Activated CD8-positive, alpha-beta memory T cell treated with anti-CD3 and anti-CD28 coated beads, Interleukin-2, amount 50 U/mL, for 24 hours (primary cell): ENCODE results near the gene SFXN5.

Source experiments
- DNase-seq: peaks from one replicate; pipeline ENCODE4 v3.0.0-alpha.2; 2020; ENCODE audit errors: extremely low read depth

The SFXN5 gene

DNA sequence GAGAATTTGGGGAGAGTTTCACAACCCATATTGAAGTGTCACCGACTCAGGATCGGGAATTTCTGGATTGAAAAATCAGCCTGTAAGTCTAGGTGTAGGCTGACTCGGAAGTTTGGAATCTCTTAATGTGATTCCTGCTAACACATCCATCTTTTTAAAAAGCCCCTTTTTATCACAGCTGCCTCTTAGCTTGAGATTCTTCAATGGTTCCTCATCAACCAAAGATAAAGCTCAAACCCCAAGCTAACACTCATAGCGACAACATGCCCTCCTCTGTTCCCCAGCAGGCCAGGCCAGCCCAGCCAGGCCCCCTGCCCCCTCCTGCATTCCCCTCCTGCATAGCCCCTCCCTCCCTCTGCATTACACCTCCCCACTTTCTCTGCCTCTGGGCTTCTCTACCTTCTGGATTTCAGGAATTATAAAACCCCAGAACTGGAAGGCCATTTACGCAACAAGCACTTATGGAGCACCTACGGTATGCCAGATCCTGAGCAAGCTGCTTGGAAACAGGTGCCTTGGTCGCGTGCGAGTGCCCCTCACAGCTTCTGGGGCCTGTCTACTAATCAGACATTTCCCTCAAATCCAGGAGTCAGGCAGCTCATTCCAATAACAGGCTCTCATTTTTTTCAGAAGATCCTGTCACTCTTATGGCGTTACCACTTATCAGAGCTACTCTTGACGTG is 90.8 kb downstream of the SFXN5 start:
- DNase-seq = no peak

DNA sequence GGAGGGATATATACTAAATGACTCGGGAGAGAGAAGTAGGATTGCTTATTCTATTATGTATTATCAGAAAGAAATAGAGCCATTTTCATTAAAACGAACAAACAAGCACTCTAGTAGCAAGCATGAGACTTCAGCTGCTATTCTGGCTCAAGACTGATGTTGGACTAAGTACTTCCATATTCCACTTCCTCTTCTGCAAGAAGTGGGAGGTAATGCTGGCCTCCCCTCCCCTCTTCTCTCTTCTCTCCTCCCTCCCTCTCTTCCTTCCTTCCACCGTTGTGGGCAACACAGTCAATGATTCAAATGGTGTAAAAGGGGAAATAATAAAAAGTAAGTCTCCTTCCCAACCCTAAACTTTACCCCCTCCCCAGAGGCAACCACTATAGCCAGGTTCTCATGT is 91.6 kb downstream of the SFXN5 start:
- DNase-seq = no peak

DNA sequence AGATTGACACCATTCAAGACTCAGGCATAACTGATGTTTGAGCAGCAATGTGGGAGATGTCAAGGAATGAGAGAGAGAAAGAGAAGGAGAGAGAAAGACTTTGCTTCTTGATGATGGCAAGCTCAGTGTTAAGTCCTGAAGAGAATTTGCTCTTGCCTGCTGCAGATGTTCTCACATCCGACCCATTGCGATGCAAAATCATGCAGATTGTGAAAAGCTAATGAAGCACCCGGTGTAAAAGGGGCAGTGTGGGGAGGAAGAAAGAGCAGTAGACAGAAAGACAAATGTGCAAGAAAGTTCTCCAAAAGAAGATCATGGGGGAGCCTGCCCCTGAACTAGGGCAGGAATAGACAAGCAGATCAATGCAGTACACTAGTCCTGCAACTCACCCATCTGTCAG is 96.5 kb downstream of the SFXN5 start:
- DNase-seq = no peak

DNA sequence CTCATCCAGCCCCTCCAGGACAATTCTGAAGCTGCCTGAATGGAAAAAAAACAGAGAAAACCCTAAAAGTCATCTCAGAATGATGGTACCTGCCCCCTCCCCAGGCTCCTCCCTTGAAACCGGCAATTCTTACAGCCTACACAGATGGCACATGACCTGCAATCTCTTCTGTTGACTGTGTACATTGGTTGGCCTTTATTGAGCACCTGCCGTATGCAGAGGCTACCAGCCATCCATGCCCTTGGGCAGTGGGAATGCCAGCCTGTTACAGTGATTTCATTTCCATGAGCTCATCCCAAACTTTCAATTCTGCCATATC is 97.1 kb downstream of the SFXN5 start:
- no peak for DNase-seq

DNA sequence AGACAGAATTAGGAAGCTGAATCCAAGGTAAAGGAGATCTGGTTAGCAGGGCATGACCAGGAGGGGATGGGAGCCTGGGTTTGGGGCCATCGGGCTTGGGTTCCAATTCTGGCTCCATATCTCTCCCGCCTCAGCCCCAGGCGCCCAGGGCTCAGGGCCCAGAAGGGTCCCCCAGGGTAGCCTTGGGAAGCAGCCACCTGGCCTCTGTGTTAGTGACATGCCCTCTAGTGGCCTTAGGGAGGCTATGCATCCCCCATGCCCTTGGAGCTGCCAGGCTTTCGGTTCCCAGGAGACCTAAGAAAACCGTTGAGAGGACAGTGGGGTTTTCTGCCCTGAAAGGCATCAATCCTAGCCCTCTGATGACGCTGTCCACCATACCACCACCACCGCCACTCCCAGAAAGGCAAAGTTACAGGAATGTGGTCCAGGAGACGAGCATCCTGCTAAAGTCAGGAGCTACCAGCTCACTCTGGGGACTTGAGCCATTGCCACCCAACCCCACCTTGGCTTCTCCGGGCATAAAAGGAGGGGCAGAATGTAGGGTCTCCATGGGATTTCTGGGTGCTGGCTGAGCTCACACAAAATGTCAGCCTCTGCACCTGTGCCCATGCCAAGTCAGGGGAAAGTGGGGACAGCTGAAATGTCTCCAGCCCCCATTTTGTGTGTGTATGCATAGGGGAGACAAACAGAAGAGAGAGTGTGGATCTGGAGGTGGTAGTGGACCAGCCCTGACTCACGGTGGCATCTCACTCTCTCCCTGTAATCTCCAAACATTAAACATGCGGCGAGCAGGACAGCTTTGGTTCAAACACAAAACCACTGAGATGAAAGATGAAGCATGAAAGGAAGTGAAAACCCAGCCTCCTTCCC is 97.7 kb downstream of the SFXN5 start:
- no peak for DNase-seq

DNA sequence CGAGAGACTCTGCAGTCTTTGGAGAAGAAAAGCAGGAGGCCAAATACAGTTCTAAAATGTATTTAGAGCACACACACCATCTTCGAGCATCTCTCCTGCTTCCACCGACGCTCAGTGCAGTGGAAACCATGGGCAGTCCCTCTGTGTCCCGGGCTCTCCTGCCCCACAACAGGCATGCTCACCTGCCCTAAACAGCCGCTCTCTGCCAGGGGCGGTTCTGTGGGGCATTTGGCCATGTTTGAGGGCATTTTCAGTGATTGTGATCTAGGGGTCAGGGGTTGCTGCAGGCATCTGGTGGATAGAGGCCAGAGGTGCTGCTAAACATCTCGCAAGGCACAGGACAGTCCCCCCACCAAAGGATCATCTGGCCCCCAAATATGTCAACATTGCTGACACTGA is 98.4 kb downstream of the SFXN5 start:
- DNase-seq = no peak

DNA sequence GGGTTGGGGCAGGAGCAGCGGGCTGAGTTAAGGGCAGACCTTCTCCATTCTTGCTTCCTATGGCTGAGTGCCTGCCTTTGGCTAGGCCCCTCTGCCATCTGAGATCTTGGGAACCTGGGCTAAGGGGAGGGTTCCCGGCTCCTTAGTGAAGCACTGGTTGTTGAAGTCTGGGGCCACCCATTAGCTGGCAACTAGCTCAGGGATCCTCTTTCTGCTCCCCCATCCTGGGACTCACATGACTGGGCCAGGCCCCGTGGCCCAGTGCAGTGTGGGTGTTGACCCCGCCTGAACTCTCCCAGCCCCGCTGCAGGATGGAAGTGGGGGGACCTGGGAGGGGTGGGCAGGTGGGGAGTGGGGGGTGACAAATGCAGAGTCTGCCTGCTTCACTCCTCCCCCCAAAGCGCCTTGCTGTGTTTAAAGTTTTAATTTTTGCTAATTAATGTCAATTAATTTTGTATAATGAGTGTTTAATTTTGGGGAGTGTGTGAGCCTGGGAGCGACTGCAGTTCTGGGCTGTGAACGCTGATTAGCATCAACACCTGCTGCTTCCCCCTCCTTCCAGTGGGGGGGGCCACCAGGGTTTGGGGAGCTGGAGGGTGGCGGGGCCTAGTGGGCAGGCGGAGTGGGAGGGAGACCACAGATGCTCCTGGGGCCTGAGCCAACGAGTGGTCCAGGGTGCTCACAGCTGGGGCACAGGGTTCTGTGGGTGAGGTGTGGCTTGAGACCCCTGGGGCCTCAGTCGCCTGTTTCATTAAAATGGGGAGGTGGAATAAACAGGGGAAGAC is 99.0 kb downstream of the SFXN5 start:
- DNase-seq = no peak

DNA sequence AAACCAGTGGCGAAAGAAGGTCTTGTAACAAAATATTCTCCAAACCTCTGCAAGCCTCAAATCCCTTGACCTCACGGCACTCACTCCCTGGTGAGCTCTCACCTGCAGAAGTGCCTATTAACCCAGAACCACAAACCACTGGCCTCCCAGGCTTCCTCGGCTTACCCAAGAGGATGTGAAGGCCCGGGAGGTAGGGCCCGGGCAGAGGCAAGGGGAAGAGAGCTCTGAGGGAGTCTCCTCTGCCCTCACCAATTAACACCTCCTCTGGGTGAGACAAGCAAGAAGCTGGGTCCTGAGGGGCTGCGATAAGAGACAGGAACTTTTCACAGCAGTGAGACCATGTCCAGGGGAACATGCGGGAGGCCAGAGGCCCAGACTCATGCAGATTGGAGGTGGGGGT is 100.5 kb downstream of the SFXN5 start:
- no peak for DNase-seq

DNA sequence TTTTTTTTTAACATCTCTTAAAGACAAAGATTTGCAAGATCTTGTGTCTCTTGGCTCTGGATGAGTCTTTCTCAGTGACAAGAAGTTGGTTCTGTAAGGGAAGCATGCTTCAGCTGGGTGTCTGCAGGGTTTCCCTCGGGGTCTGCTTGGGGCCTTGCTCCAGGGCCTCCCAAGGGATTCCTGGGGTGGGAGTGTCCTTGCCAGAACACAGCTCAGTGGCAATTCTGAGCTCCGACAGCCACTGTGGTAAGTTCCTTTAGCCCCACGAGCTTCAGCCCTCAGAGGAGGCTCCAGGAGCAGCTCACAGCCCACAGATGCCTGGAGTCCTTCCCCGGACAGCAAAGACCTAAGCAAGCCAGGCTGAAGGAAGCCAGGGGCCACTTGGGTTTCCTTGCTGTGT is 101.8 kb downstream of the SFXN5 start:
- no peak for DNase-seq

DNA sequence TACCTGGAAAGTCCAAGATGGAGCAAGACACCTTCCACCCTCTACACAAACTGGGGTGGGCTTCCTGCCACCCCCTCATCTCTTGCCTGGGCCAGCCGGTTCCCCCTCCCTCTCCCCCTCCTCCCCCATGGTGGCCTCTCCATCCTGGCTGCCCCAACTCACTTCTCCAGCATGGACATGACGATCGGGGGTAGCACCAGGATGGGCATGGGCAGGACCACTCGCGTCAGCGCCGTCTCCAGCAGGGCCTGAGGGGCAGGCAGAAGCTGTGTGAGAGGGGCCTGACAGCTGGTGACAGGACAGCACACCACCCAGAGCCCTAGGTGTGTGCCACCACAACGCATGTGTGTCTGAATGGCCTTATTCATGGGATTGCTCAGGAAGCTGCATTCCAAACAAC is 103.2 kb downstream of the SFXN5 start:
- no peak for DNase-seq

DNA sequence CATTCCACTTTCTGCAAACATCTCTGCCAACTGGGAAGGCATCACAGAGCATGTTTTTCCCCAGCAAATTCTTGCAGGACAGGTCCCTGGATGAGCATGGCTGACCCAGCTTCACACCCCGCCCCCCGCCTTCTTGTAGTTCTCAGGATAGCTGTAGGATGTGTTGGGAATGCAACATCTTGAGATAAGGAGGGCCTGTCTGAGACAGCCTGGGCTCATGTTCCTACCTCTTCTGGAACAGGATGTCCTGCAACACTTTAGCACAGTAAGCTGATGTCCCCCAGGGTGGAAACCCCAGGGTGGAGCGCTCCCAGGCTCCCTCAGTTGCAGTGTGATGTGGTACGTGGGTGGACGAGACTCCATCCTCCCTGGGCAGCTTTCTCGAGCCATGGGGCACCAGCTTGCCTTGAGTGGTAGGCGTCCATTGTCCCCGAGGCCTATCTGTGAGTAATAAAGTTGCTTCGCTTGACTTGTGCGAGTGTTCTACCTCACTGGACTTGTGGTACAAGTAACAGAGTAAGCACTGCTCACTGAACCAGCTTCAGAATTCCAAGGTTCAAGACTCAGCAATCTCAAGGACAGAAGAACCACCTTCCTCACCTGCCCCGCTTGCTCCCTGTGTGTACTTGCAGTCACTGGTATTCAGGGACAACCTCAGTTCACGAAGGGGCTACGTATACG is 105.6 kb downstream of the SFXN5 start:
- DNase-seq = no peak

DNA sequence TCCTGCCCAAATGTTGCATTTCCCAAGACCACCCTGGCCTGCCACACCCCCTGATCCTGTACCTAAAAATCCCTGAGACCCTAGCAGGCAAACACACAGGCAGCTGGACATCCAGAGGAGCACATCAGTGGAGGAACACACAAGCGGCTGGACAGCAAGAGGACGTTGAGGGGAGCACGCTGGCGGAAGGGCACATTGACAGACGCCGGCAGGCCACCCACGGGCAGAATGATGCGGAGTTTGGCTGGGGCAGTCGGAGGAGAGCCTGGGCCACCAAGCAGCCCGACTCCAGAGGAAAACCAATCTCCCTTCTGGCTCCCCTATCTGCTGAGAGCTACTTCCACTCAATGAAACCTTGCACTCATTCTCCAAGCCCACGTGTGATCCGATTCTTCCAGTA is 106.5 kb downstream of the SFXN5 start:
- no peak for DNase-seq

DNA sequence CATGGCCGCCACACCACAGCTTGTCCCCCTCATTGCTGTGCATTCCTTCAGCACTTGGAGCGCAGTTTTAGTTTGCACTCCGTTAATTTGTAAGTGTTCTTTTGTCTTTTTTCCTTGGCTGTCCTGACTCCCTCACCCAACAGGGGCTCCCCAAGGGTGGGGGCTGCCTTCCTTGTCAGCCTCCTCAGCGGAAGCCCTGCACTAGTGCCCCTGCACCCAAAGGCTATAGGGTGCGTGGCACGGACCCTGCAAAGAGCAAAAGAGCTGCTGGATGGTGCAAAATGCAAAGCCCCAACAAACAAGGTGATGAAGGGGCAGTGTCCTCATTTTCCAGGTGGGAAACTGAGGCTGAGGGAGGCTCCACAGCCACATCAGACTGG is 107.4 kb downstream of the SFXN5 start:
- DNase-seq = no peak

DNA sequence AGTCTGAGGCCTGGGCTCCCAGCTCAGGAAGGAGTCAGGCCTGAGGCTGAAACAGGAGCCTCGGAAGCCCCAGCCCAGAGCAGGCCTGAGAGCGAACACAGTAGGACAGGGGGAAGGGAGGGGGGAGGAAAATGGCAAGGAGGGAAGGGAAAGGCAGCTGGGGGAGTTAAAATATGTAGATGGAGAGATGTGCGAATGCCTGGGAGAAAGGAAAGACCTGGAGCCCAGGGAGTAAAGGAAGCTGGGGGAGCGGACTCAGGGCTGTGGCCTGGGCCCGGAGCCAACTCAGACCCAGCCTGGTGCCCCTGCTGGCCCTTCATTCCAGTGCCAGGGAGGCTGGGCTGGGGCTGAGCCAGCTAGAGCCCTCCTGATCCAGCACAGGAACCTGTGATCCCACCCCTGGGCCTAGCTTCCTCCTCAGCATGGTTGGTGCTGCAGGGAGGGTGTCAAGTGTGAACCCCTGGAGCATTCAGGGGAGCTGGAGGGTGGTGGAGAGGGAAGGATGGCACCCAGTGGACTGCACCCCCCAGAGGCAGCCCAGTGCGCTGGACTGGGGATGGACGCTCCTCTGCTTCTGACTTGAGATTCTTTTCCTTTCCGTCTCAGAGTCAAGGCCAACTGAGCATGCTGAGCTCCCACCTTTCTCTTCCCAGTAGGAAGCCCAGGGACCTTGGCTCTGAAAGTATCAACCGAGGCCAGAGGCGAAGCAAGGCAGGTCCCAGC is 107.9 kb downstream of the SFXN5 start:
- DNase-seq = no peak

DNA sequence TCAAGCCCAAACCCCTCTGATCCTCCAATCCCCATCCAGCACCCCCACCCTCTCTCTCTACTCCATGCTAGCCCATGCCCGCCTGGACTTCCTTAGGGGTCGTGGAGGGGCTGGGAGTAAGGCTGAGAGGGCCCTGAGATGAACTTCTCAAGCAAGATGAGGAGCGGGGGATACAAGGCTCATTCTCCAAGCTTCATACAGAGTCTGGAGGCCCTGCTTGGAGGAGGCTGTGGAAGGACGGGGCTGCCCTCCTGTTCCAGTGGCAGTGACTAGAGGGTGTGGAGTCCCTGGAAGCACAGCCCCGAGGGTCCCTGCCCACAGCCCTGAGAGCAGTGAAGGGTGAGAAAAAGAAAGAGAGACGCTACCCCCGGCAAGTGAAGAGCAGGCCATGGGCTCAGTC is 108.6 kb downstream of the SFXN5 start:
- no peak for DNase-seq

DNA sequence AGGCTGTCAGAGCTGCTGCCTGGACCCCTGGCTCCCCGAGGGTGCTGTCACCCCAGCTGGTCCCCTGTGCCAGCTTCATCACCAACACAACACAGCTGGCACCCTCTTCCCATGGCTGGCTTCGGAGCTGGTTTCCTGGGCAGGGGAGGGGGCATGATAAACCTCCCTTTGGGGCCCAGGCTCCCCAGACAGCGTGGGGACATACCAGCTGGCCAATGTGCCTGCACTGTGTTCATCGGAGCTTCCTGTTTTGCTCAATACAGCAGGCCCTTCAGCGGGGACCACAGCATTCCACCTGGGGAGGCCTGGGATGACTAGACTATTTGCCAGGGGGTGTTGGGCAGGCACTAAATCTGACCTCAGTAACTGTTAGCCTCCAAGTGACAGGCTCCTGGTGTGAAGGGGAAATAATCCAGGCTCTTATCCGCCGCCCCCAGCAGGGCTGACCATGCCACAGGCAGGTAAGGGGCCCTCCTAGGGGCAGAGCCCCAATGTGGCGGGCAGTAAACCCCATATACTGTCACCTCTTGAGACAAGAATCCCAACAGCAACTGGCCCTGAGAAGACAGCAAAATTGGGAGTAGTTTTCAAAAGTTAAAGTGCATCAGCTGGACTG is 109.6 kb downstream of the SFXN5 start:
- DNase-seq = no peak

DNA sequence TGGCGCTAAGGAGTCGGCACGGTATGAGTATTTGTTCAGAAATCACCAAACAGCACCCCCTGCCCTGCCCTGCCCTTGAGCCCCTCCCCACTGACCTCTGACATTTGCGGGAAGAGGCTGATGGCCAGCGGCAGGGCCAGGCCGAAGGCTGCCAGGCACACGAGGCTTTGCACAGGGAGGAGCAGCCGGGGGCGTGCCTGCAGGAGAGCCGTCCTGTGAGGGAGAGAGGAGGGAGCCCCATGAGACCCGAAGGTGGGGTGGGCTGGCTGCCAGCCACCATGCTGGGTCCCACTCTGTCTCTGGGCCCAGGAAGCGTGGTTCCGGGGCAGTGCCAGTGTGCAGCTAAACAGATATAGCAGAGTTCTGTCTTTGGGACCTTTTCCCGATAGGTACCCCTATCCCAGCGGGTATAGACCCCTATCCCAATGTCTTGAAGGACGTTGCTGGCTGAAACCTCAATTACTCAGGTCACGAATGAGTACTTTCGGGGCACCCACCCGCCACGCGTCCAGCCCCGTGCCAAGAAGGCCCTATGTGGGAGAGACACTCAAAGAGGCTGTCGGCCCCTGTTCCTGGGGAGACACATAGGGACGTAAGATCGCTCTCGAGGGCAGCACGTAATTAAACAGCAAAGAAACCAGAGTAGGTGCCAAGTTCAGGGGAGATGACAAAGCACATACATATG is 110.3 kb downstream of the SFXN5 start:
- DNase-seq = no peak

DNA sequence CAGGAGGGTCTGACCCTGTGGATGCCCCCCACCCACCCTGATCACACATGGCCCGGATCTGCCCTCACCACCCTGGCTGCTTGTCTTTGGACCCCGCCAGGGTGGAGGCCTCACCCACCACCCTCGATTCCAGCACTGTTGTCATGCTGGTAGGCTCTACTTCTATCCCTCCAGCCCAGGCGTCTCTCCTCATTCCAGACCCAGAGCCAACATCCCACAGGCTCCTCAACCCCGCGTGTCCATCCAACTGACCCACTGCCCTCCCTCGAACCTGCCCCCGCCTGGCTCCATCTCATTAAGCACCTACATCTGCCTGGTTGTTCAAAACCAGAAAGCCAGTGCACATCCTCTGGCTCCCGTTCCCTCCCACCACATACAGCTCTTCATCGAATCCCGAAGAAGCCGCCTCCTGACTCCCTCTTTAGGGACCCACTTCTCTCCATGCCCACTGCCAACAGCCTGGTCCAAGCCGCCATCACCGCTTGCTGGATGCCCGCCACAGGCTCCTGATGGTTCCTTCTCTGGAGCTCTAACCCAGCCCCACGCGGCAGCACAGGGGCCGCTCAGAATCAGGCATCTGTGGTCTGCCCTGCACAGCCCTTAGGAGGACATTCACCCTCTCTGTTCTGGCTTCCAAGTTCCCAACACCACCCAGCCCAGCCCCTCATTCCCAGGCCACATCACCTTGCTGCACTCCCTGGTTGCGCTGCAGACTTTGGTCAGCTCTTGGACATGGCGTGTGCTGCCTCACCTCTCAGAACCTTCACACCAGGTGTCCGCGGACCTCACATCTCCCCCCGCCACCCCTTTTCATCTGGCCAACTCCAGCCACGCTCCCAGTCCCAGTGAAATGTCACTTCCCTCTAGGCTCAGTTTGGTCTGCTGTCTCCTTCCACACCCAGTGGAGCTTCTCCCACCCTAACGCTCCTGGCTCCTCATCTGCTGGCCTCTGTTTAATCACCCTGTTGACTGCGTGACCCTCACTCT is 111.2 kb downstream of the SFXN5 start:
- no peak for DNase-seq

DNA sequence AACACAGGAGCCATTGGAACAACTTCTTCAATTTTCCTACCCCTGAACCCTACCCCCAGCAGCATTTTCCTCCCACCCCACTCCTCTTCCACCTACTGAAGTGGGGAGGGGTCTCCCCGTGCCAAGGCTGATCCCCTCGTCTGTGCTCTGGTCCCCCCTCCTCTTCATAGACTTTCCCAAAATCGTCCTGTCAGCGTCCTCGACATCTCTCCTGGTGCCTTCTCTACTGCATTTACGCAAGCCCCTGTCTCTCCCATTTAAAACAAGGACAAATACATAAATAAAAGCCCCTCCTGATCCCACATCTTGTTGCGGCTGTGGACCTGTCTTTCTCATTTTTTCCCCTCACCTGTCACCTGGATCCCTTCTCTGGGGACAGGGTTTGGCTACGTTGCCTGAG is 112.0 kb downstream of the SFXN5 start:
- no peak for DNase-seq
